Esophagus muscularis mucosa (tissue), 4 donors: ENCODE measurements around the gene PROZ. TPM values are rescaled to one million over a fixed set of nuclear protein-coding genes. Genes with fewer than 3 reads are reported as not detected.

ENCODE experiments used
- DNase-seq: peaks from one replicate; pipeline ENCODE4 v3.0.0-alpha.2; 2017; ENCODE audit errors: extremely low spot score
- H3K27ac ChIP-seq, 4 donors: fragments of 200-600 bp; sonication (generic); replicated peaks in 1 of 4; 1 replicate in 3 of 4; 2 replicates in 1 of 4; pipeline ENCODE4 v1.5.1; 2016 to 2019; ENCODE audit warnings: mild to moderate bottlenecking in 1 of 4
- H3K27me3 ChIP-seq, 4 donors: fragments of 200-600 bp; sonication (generic); one replicate each; pipeline versions ENCODE4 v1.5.1 to v1.6.0; 2016 to 2019
- H3K36me3 ChIP-seq, 4 donors: fragments of 200-600 bp; sonication (generic); one replicate each; pipeline ENCODE4 v1.5.1; 2016 to 2019
- H3K4me1 ChIP-seq, 4 donors: fragments of 200-600 bp; sonication (generic); one replicate each; pipeline ENCODE4 v1.5.1; 2016 to 2019
- H3K4me3 ChIP-seq, 4 donors: fragments of 200-600 bp; sonication (generic); 1 replicate in 2 of 4; 2 replicates in 2 of 4; pipeline ENCODE4 v1.5.1; 2016 to 2019; ENCODE audit warnings: mild to moderate bottlenecking in 4 of 4, moderate library complexity in 1 of 4
- H3K9me3 ChIP-seq, 4 donors: fragments of 200-600 bp; sonication (generic); 1 replicate in 3 of 4; 2 replicates in 1 of 4; pipeline ENCODE4 v1.5.1; 2016 to 2019
- CTCF ChIP-seq, 3 experiments: fragments of 200-600 bp in 2 of 3; fragments of 450-650 bp in 1 of 3; sonication (generic) in 2 of 3; IDR thresholded peaks; one replicate each; pipeline ENCODE4 v1.5.1; 2017 to 2019; ENCODE audit warnings: antibody characterized with exemption in 3 of 3, mild to moderate bottlenecking in 2 of 3, moderate library complexity in 1 of 3
- EP300 ChIP-seq: sonication (generic); formaldehyde crosslinking; IDR thresholded peaks from one replicate; pipeline ENCODE4 v1.6.1; 2017; ENCODE audit warnings: antibody characterized with exemption
- POLR2A ChIP-seq: fragments of 450-650 bp; IDR thresholded peaks from one replicate; pipeline ENCODE4 v1.6.1; 2017; ENCODE audit warnings: antibody characterized with exemption, moderate library complexity, mild to moderate bottlenecking, low read depth
- POLR2AphosphoS5 ChIP-seq, 2 donors: sonication (generic); formaldehyde crosslinking; IDR thresholded peaks; one replicate each; pipeline ENCODE4 v1.6.1; 2017; ENCODE audit warnings: antibody characterized with exemption in 2 of 2
- WGBS: methylation state at CpG from one replicate; pipeline ENCODE4 v1.1.5; 2018; 5-methylcytosine and 5-hydroxymethylcytosine counted together
- intact Hi-C: fragments of 100-400 bp; cut with DNase I; formaldehyde crosslinking; loops from one replicate; pipeline ENCODE4 v1.15.1; 2023
- total RNA-seq, 4 donors: library from RNA; depleted of rRNA; stranded (reverse); fragments of >200 nt; gene quantifications; one replicate each; pipeline versions ENCODE4 v1.1.0 to v1.2.1, GENCODE V29; 2016

PROZ gene
- total RNA-seq, 4 donors from 2014 or later: not detected

- H3K27me3 ChIP-seq: peaks cover 0 to 15% (median 5%) of the 10 kb centered on the region in 4 donors
- H3K36me3 ChIP-seq: peaks cover 0 to 26% (median 8%) of the 10 kb centered on the region in 4 donors
- DNase-seq: no peak
- intact Hi-C loops: no loop called here
- peaks cover 0 to 3% (median 0%) of the 10 kb centered on the region in 4 donors for H3K4me1 ChIP-seq
- no peak overlapping the region for H3K4me3 ChIP-seq
- WGBS: 92% methylated on average over 5 of the region's 5 CpGs
- H3K9me3 ChIP-seq: no peaks in the 10 kb centered on the region
- H3K27ac ChIP-seq: no peak overlapping the region
- TF ChIP-seq POLR2AphosphoS5 (IDR thresholded peaks at IDR 0.05) (no peak), EP300 (no peak), CTCF (IDR thresholded peaks at IDR 0.05) (no peak), POLR2A (no peak)
Measured at GRCh38 chr13:113166681-113167080, 8.2 kb downstream of the PROZ start.

- peaks cover 0 to 3% (median 0%) of the 10 kb centered on the region in 4 donors for H3K4me1 ChIP-seq
- peaks cover 0 to 30% (median 11%) of the 10 kb centered on the region in 4 donors for H3K36me3 ChIP-seq
- H3K27ac ChIP-seq: no peak overlapping the region
- peaks cover 0 to 15% (median 5%) of the 10 kb centered on the region in 4 donors for H3K27me3 ChIP-seq
- no peak for DNase-seq
- 88% methylated on average over 10 of the region's 10 CpGs for WGBS
- intact Hi-C loops: no loop called here
- no peak overlapping the region for H3K4me3 ChIP-seq
- no peaks in the 10 kb centered on the region for H3K9me3 ChIP-seq
- no peak for TF ChIP-seq POLR2A
- no peak for TF ChIP-seq POLR2AphosphoS5 (IDR thresholded peaks at IDR 0.05)
- TF ChIP-seq EP300: no peak
- no peak for TF ChIP-seq CTCF (IDR thresholded peaks at IDR 0.05)
Measured at GRCh38 chr13:113167155-113167554, 8.7 kb downstream of the PROZ start.

- Histone ChIP-seq H3K27me3 (peaks cover 0 to 15% (median 5%) of the 10 kb centered on the region in 4 donors), H3K4me1 (peaks cover 0 to 3% (median 0%) of the 10 kb centered on the region in 4 donors), H3K4me3 (no peak overlapping the region), H3K27ac (no peak overlapping the region), H3K36me3 (peaks cover 0 to 35% (median 14%) of the 10 kb centered on the region in 4 donors), H3K9me3 (no peaks in the 10 kb centered on the region)
- TF ChIP-seq CTCF (IDR thresholded peaks at IDR 0.05): no peak
- TF ChIP-seq EP300: no peak
- TF ChIP-seq POLR2AphosphoS5 (IDR thresholded peaks at IDR 0.05): no peak
- TF ChIP-seq POLR2A: no peak
- intact Hi-C loops: no loop called here
- 95% methylated on average over 3 of the region's 3 CpGs for WGBS
- DNase-seq: no peak
Measured at GRCh38 chr13:113167575-113167974, 9.1 kb downstream of the PROZ start.

GRCh38 chr13:113168211-113168610 lies 9.8 kb downstream of the PROZ start:
- Histone ChIP-seq H3K4me3 (no peak overlapping the region), H3K4me1 (peaks cover 0 to 3% (median 0%) of the 10 kb centered on the region in 4 donors), H3K9me3 (no peaks in the 10 kb centered on the region), H3K27me3 (peaks cover 0 to 8% (median 2%) of the 10 kb centered on the region in 4 donors), H3K36me3 (peaks cover 0 to 41% (median 17%) of the 10 kb centered on the region in 4 donors), H3K27ac (no peak overlapping the region)
- 93% methylated on average over 7 of the region's 7 CpGs for WGBS
- TF ChIP-seq EP300 (no peak), CTCF (IDR thresholded peaks at IDR 0.05) (no peak), POLR2A (no peak), POLR2AphosphoS5 (IDR thresholded peaks at IDR 0.05) (no peak)
- intact Hi-C loops: no loop called here
- DNase-seq: no peak
